RWPE1 (cell line): ENCODE results near the gene TEX50.
"Not testable (repeated sequence)": the region's sequence is repeated elsewhere in the genome, so short reads cannot be mapped to it uniquely, and the experiment has no call there.

Source experiments
- CTCF ChIA-PET: fragments of 350-600 bp; sonication (Branson Sonifier 250); formaldehyde crosslinking; extraction: SDS; loops from one replicate; lab custom pipeline; 2021; lab: Yijun Ruan, JAX
- POLR2A ChIA-PET: fragments of 400-600 bp; formaldehyde crosslinking; extraction: SDS; loops from one replicate; lab custom pipeline; 2020; ENCODE audit warnings: antibody characterized with exemption; ENCODE audit not compliant: low non-redundant PET; lab: Yijun Ruan, JAX
- DNase-seq: peaks from one replicate; pipeline ENCODE4 v3.0.0; 2012; ENCODE audit warnings: low spot score
- H3K27ac ChIP-seq: fragments of 450-650 bp; 2 replicates; pipeline ENCODE4 v1.5.1; 2017
- TF ChIP-seq, protein P1 (sequence below): fragments of 450-650 bp; conservative IDR thresholded peaks from 2 replicates; pipeline ENCODE4 v1.5.1; 2017; ENCODE audit warnings: low read depth, mild to moderate bottlenecking

Gene TEX50

DNA sequence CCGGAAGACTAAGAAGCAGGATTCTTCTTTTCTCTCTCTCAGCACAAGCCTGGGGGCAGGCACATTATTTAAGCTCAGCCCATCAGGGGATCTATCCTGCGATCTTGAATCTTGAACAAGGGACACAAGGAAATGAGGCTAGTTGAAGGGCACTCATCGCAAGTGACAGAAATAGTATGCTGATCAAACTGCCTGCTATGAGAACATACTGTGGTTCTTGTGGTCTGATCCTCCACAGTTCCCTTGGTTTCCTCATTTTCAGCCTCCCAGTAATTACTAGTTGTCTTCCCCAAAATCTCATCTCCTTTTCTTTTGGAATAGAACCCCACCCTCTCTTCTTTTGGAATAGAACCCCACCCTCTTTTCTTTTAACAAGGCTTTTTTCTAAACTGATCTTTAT is 28.0 kb downstream of the TEX50 start:
- POLR2A ChIA-PET = no interaction called here
- CTCF ChIA-PET = no interaction called here
- no peak overlapping the region for H3K27ac ChIP-seq
- TF ChIP-seq, protein P1, sequence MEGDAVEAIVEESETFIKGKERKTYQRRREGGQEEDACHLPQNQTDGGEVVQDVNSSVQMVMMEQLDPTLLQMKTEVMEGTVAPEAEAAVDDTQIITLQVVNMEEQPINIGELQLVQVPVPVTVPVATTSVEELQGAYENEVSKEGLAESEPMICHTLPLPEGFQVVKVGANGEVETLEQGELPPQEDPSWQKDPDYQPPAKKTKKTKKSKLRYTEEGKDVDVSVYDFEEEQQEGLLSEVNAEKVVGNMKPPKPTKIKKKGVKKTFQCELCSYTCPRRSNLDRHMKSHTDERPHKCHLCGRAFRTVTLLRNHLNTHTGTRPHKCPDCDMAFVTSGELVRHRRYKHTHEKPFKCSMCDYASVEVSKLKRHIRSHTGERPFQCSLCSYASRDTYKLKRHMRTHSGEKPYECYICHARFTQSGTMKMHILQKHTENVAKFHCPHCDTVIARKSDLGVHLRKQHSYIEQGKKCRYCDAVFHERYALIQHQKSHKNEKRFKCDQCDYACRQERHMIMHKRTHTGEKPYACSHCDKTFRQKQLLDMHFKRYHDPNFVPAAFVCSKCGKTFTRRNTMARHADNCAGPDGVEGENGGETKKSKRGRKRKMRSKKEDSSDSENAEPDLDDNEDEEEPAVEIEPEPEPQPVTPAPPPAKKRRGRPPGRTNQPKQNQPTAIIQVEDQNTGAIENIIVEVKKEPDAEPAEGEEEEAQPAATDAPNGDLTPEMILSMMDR = no peak
- no peak for DNase-seq

DNA sequence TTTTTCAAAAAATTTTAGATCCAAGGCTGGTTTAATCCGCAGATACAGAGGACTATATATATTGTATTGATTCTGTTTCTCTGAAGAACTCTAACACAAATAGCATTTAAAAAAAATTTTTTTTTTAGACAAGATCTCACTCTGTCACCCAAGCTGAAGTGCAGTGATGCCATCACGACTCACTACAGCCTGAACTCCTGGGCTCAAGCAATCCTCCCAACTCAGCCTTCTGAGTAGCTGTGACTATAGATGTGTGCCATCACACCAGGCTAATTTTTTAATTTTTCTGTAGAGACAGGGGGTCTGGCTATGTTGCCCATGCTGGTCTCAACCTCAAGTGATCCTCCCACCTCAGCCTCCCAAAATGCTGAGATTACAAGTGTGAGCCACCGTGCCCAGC is 31.5 kb downstream of the TEX50 start:
- TF ChIP-seq, protein P1 = no peak
- POLR2A ChIA-PET = no interaction called here
- CTCF ChIA-PET = no interaction called here
- DNase-seq = no peak
- no peak overlapping the region for H3K27ac ChIP-seq

DNA sequence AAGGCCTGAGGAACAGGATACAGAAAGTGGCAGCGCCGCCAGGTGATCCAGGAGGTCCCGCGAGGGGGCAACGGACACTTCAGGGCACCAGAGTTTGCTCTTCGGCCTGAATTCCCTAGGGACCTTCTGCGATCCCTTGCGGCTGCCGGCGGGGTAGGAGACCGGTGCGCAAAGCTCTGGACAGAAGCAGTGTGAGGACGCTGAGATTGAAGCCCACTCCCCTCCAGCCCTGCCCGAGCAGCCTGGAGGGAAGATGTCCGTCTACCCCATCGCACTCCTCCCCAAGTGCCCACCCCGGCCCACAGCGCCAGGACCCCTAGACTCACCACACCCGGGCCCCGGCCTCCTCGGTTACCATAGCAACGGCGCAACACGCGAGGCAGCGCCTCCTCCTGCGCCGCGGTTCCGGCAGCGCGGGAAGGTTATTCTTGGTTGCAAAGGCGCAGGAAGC is 34.4 kb downstream of the TEX50 start, which contains the start of gene ANKRD45:
ANKRD45 (minus strand) TSS at position 361 of the 451 bp plus-strand sequence. CDS start 10,433 bp downstream, outside the sequence.
- POLR2A ChIA-PET = no interaction called here
- peak; percentile 25 for DNase-seq
- CTCF ChIA-PET = no interaction called here

DNA sequence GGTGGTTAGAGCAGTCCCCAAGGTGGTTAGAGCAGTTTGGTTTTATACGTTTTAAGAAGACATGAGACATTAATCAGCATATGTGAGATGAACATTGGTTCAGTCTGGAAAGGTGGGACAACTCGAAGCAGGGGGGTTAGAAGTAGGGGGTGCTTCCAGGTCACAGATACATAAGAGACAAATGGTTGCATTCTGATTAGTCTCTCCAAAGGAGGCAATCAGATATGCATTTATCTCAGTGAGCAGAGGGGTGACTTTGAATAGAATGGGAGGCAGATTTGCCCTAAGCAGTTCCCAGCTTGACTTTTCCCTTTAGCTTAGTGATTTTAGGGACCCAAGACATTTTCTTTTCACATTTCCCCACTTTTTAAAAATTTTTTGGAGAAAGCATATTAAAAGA is 39.4 kb downstream of the TEX50 start:
- CTCF ChIA-PET, POLR2A ChIA-PET, DNase-seq, H3K27ac ChIP-seq: not testable (repeated sequence)

More for the DNA sequence above, 34.4 kb downstream of the TEX50 start, which contains the start of gene ANKRD45:
- TF ChIP-seq, protein P1 = no peak
- H3K27ac ChIP-seq = no peak within 1 kb of the TSS

DNA sequence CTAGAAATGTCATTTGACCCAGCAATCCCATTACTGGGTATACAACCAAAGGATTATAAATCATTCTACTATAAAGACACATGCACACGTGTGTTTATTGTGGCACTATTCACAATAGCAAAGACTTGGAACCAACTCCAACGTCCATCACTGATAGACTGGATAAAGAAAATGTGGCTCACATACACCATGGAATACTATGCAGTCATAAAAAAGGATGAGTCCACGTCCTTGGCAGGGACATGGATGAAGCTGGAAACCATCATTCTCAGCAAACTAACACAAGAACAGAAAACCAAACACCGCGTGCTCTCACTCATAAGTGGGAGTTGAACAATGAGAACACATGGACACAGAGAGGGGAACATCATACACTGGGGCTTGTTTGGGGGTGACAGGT is 45.0 kb downstream of the TEX50 start:
- CTCF ChIA-PET, POLR2A ChIA-PET, H3K27ac ChIP-seq, DNase-seq: not testable (repeated sequence)

DNA sequence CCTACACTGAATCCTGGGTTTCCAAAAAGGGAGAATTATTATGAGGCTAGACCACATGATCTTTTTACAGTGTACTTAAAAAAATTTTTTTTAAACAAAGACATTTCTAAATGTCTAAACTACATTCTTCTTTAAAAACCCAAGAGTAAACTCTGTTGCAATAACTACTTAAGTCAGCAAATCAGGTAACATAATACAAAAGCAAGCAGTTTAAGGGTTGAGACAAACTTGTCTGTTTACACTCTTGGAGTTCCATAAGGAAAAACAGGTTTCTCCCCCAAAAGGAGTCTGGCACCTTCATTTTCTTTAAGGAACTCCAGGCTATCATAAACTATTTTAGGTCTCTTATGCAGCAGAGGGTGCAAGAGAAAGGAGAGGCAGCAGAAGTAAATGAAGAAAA is 47.0 kb downstream of the TEX50 start:
- ChIA-PET POLR2A (interaction anchor here (0.6 kb wide), 1 partner anchor 226 kb away, joined by 5 read pairs; no protein-coding TSS in a partner anchor), CTCF (no interaction called here)
- TF ChIP-seq, protein P1 = no peak
- H3K27ac ChIP-seq = no peak overlapping the region
- DNase-seq = no peak

DNA sequence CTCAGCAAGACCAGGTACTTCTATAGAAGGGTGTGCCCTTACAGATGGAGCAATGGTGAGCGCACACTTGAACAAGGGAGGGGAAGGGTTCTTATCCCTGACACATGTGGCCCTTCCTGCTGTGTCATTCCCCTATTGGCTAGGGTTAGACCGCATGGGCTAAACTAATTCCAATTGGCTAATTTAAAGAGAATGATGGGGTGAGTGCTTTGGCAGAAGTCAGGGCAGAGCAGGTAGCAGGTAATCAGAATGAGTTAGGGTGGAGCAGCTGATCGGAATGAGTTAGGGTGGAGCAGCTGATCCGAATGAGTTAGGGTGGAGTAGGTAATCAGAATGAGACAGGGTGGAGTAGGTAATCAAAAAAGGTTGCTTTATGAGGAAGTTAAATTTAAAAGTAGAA is 48.7 kb downstream of the TEX50 start:
- H3K27ac ChIP-seq, CTCF ChIA-PET, DNase-seq, POLR2A ChIA-PET: not testable (repeated sequence)

DNA sequence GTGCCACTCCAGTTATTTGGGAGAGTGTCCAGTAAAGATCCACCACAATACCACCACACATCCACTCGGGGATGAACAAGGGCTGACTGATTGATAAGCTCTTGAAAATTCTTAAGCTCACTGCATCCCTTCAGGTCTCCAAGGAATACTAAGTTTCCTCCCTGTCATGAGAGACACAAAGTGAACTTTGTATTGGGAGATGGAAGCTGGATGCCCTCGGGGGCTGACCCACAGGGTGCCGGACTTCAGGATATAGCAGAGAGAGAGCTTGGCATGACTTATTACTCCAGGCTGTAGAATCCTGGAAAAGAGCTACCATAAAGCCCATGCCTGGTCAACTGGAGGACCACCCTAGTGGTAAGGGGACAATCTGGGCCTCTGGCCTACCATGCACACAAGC is 50.0 kb downstream of the TEX50 start:
- DNase-seq, CTCF ChIA-PET, H3K27ac ChIP-seq, POLR2A ChIA-PET: not testable (repeated sequence)
